ENCODE measurements around the gene GRIK2. TPM values are rescaled to one million over a fixed set of nuclear protein-coding genes. Genes with fewer than 3 reads are reported as not detected.

The GRIK2 gene
- total and polyA plus RNA-seq, 9 donors: 0.12 to 4.1 (median 0.89) TPM; not detected in 1

DNA sequence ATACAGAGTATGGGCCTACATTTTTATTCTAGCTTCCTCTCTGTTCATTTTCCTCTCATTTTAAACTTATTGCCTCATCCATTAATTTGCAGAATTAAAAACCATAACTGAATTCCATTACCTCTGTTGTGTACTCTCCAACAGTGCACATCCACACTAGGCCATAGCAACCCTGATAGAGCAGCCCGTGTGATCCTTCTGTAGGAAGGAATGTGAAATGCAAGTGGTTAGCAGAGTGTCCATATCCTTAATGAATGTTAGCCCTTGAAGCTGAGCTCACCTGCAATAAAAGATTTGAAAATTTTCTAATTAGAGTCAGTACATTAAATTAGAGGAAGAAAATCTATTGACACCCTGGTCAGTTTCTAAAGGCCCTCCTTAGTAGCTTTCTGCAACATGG is 6.5 kb upstream of the GRIK2 start:
- WGBS, 3 donors: 48 to 55% (median 50%) methylated on average over 1 of the region's 1 CpG
- DNase-seq: no peak
- H3K27me3 ChIP-seq: no peaks in the 10 kb centered on the region
- intact Hi-C loops (cut with DNase I): no loop called here
- TF ChIP-seq POLR2A (IDR thresholded peaks at IDR 0.05) (no peak), EP300 (IDR thresholded peaks at IDR 0.05) (no peak)
- TF ChIP-seq, protein P1, sequence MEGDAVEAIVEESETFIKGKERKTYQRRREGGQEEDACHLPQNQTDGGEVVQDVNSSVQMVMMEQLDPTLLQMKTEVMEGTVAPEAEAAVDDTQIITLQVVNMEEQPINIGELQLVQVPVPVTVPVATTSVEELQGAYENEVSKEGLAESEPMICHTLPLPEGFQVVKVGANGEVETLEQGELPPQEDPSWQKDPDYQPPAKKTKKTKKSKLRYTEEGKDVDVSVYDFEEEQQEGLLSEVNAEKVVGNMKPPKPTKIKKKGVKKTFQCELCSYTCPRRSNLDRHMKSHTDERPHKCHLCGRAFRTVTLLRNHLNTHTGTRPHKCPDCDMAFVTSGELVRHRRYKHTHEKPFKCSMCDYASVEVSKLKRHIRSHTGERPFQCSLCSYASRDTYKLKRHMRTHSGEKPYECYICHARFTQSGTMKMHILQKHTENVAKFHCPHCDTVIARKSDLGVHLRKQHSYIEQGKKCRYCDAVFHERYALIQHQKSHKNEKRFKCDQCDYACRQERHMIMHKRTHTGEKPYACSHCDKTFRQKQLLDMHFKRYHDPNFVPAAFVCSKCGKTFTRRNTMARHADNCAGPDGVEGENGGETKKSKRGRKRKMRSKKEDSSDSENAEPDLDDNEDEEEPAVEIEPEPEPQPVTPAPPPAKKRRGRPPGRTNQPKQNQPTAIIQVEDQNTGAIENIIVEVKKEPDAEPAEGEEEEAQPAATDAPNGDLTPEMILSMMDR (IDR thresholded peaks at IDR 0.05): no peak
- no peaks in the 10 kb centered on the region for H3K9me3 ChIP-seq
- no peak overlapping the region for H3K27ac ChIP-seq
- H3K36me3 ChIP-seq: no peaks in the 10 kb centered on the region
- no peaks in the 10 kb centered on the region for H3K4me1 ChIP-seq (ENCODE audit: insufficient read depth)
- no peak overlapping the region for H3K4me3 ChIP-seq

DNA sequence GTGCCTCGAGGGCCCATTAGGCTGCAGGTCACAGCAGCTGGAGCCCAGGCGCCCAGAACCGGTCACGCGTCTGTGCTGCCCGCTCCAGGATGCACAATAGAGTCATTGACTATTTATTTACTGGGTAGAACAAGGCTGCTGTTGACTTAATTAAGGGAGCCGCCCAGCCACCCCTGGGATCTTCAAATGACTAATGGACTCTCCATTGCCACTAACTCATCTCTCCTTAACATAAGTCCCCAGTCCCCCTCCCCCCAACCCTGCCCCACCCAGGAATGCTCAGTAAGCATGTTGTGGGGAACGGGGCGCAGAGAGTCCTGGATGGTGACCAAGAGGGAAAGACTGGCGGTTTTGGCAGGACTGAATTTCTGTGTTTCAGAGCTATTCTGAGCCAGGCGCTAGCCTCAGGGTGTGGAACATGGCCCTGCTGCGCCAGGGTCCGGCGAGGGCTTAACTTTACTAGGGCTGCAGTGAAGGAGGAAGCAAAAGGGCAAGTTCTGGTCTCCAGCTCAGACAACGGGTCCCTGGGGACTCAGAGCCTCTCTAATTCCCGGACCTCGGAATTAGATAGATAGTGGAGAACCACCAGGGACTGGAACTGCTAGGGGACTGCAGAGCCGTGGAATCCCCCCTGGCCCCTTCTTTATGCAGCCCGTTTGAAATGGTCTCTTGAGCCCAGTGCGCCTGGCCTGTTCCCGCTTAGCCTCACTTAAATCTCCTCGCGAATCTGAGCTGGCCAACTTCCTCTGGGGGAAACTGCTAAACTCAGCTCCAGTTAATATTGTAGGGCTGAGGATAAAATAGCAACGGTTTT is 1.5 kb upstream of the GRIK2 start:
- DNase-seq: no peak
- H3K4me1 ChIP-seq (ENCODE audit: insufficient read depth): peaks cover 8% of the 10 kb centered on the region
- no peaks in the 10 kb centered on the region for H3K36me3 ChIP-seq
- no peak overlapping the region for H3K4me3 ChIP-seq
- no peaks in the 10 kb centered on the region for H3K9me3 ChIP-seq
- TF ChIP-seq EP300 (IDR thresholded peaks at IDR 0.05) (no peak), POLR2A (IDR thresholded peaks at IDR 0.05) (no peak)
- TF ChIP-seq, protein P1 (IDR thresholded peaks at IDR 0.05): no peak
- H3K27me3 ChIP-seq: no peaks in the 10 kb centered on the region
- WGBS, 3 donors: 22 to 35% (median 31%) methylated on average over 23 to 24 of the region's 24 CpGs
- intact Hi-C loops (cut with DNase I): no loop called here
- no peak overlapping the region for H3K27ac ChIP-seq

DNA sequence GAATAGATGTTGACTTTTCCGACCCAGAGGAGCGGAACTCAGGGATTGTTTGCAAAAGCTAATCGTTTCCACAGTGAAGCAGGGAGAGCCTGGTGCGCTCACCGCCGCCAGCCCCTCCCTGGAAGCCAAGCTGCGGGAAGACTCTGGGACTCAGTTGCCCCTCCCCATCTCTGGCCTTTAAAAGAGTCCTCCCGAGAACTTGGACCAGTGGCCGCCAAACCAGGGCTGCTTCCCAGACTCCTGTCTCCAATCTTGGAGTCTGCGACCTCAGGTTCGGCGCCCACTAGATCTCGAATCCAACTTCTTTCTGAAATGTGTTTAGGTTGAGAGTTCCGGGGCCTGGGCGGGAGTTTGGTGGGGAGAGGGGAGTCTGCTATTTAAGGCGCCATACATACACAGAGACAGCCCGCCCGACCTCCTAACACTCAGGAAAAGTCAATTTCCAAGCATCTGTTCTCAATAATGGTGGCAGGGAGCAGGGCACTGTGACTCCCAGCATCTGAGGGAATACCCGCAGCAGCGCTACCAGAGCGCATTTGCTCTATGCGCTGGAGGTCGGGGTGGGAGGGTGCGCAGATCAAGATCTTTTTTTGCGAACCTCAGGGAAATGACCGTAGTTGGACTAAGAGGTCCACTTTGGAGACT is 800 bp upstream of the GRIK2 start:
- Histone ChIP-seq H3K9me3 (no peaks in the 10 kb centered on the region), H3K4me3 (no peak overlapping the region), H3K4me1 (ENCODE audit: insufficient read depth) (peaks cover 8% of the 10 kb centered on the region), H3K36me3 (no peaks in the 10 kb centered on the region), H3K27ac (no peak overlapping the region), H3K27me3 (no peaks in the 10 kb centered on the region)
- intact Hi-C loops (cut with DNase I): no loop called here
- DNase-seq: no peak
- WGBS, 3 donors: 1 to 2% (median 2%) methylated on average over 26 of the region's 26 CpGs
- TF ChIP-seq, protein P1 (IDR thresholded peaks at IDR 0.05): no peak
- TF ChIP-seq EP300 (IDR thresholded peaks at IDR 0.05): no peak
- TF ChIP-seq POLR2A (IDR thresholded peaks at IDR 0.05): no peak

DNA sequence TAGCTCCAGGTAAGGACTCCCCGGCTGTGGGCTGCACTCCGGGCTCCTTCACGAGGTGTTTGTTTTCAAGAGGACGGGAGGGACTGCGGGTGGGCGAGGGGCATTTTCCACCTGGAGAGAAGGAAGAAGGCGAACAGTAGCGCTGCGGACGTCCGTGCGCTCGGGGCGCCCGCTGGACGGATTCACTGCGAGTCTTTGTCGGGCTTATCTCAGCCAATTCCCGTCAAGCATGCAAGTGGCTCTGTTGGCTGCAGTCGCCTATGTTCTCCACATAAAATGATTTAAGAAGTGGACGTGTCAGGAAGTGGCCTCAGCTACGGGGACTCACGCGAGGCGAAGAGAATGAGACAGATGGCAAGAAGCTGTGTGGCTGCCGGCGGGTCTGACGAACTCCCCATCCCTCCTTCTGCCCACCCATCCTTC is 332 bp downstream of the GRIK2 start:
- no peaks in the 10 kb centered on the region for H3K36me3 ChIP-seq
- peaks cover 8% of the 10 kb centered on the region for H3K4me1 ChIP-seq (ENCODE audit: insufficient read depth)
- H3K4me3 ChIP-seq: no peak overlapping the region
- no peak overlapping the region for H3K27ac ChIP-seq
- WGBS, 3 donors: 0 to 1% (median 1%) methylated on average over 28 of the region's 28 CpGs
- DNase-seq: no peak
- H3K27me3 ChIP-seq: no peaks in the 10 kb centered on the region
- TF ChIP-seq POLR2A (IDR thresholded peaks at IDR 0.05): no peak
- TF ChIP-seq, protein P1 (IDR thresholded peaks at IDR 0.05): no peak
- no peak for TF ChIP-seq EP300 (IDR thresholded peaks at IDR 0.05)
- no peaks in the 10 kb centered on the region for H3K9me3 ChIP-seq
- intact Hi-C loops (cut with DNase I): no loop called here

All from ovary (tissue), 9 donors.